ENCODE measurements around the gene ANTKMT.

DNA sequence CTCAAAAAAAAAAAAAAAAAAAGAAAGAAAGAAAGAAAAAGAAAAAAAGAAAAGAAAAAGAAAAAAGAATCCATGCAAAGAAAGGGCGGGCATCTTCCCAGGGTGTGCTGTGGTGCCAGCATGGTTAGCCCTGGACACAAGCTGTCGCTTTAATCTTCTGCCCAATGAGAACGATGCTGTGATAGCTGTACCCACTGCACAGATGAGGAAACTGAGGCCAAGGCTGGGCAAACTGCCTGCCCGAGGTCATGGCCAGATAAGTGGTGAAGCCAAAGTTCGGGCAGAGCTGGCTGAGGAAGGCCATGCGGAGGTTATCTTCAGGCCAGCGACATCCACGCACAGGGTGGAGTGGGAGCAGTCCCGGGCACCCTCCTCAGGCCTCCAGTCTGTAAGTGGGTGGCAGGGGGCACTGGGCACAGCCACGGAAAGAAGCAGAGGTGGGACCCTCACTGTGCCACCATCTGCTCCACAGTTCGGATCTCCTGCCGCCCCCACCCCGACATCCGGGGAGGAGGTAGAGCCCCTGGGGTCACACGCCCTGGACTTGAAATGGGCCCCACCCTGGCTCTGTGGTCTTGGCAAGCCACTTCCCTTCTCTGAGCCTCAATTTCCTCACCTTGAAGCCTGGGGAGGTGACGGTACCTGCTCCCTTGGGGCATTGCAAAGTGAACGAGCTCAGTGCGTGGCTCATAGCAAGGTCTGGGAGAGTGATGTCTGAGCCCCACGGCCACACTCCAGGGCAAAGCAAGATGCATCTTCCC lies 21.9 kb upstream of the ANTKMT start:
- TF ChIP-seq, protein P1, sequence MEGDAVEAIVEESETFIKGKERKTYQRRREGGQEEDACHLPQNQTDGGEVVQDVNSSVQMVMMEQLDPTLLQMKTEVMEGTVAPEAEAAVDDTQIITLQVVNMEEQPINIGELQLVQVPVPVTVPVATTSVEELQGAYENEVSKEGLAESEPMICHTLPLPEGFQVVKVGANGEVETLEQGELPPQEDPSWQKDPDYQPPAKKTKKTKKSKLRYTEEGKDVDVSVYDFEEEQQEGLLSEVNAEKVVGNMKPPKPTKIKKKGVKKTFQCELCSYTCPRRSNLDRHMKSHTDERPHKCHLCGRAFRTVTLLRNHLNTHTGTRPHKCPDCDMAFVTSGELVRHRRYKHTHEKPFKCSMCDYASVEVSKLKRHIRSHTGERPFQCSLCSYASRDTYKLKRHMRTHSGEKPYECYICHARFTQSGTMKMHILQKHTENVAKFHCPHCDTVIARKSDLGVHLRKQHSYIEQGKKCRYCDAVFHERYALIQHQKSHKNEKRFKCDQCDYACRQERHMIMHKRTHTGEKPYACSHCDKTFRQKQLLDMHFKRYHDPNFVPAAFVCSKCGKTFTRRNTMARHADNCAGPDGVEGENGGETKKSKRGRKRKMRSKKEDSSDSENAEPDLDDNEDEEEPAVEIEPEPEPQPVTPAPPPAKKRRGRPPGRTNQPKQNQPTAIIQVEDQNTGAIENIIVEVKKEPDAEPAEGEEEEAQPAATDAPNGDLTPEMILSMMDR (IDR thresholded peaks at IDR 0.05; ENCODE audit: insufficient read depth, low read depth, low read length): no peak
- no peak for TF ChIP-seq EZH2 (IDR thresholded peaks at IDR 0.05; ENCODE audit: insufficient read depth, low read length)

Measured in astrocyte (in vitro differentiated cells and primary cell).